Esophagus (tissue), 2 donors: ENCODE measurements around the gene NOTO. TPM values are rescaled to one million over a fixed set of nuclear protein-coding genes. Genes with fewer than 3 reads are reported as not detected.

ENCODE experiments used
- H3K27ac ChIP-seq, 2 donors: one replicate each; pipeline ENCODE4 v1.5.1; 2013; ENCODE audit warnings: low read depth in 2 of 2, mild to moderate bottlenecking in 2 of 2, inconsistent platforms in 1 of 2, low read length in 1 of 2, moderate library complexity in 1 of 2
- H3K27me3 ChIP-seq, 2 donors: one replicate each; pipeline ENCODE4 v1.6.1; 2013; ENCODE audit warnings: low read length in 2 of 2, control low read depth in 1 of 2, mild to moderate bottlenecking in 1 of 2; ENCODE audit not compliant: insufficient read depth in 2 of 2, control insufficient read depth in 1 of 2
- H3K36me3 ChIP-seq, 2 donors: one replicate each; pipeline ENCODE4 v1.6.1; 2013; ENCODE audit warnings: low read length in 1 of 2; ENCODE audit not compliant: control insufficient read depth in 2 of 2, insufficient read depth in 2 of 2
- H3K4me1 ChIP-seq, 2 donors: one replicate each; pipeline ENCODE4 v1.6.1; 2013; ENCODE audit warnings: low read length in 1 of 2; ENCODE audit not compliant: control insufficient read depth in 2 of 2, insufficient read depth in 2 of 2
- H3K4me3 ChIP-seq, 2 donors: one replicate each; pipeline ENCODE4 v1.5.1; 2013; ENCODE audit warnings: low read length in 2 of 2, mild to moderate bottlenecking in 2 of 2, low read depth in 1 of 2, moderate library complexity in 1 of 2
- H3K9me3 ChIP-seq, 2 donors: one replicate each; pipeline ENCODE4 v1.6.1; 2013; ENCODE audit warnings: mild to moderate bottlenecking in 2 of 2, low read depth in 1 of 2, low read length in 1 of 2, moderate library complexity in 1 of 2; ENCODE audit not compliant: control insufficient read depth in 2 of 2, insufficient read depth in 1 of 2
- WGBS, 2 donors: extraction: QIAGEN DNeasy Blood & Tissue Kit; methylation state at CpG; one replicate each; pipeline ENCODE4 v1.1.7; 2013; 5-methylcytosine and 5-hydroxymethylcytosine counted together
- polyA plus RNA-seq, 2 donors: library from polyadenylated mRNA; stranded (reverse); fragments of 200-250 nt; gene quantifications; one replicate each; pipeline ENCODE4 v1.2.3, GENCODE V29; 2013
- donor health status: healthy with polysubstance abuse.
- donor health status: Bipolar disorder and iron deficiency.

The NOTO gene
- polyA plus RNA-seq, 2 donors, result not detected

DNA sequence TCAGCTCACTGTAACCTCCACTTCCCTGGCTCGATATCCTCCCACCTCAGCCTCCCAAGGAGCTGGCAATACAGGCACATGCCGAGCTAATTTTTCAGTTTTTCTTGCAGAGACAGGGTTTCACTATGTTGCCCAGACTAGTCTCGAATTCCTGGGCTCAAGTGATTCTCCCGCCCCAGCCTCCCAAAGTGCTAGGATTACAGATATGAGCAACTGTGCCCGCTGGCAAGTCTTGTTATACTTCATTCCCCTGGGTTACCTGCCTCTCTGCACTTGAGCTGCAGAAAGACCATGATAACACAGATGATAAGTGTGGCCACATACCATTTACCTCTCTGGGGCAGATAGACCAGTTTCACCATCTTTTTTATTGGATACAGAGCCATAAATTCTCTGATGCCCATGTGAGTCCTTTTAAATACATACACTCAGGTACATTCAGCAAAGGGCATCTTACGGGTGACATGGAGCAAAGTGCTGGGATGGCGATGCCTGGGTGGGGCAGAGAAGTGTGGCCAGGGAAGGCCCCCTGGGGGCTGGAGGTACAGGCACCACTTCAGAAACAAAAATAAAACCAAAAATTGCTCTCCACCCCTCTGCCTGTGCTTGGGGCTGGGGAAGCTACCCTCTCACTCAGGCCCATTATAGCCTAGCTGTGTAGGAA is 52.1 kb downstream of the NOTO start:
- peaks cover 0 to 2% of the 10 kb centered on the region in 2 donors for H3K4me1 ChIP-seq
- no peaks in the 10 kb centered on the region for H3K9me3 ChIP-seq
- no peak overlapping the region for H3K4me3 ChIP-seq
- no peaks in the 10 kb centered on the region for H3K27me3 ChIP-seq
- 79 to 86% methylated on average over 7 of the region's 7 CpGs for WGBS, 2 donors
- H3K36me3 ChIP-seq, result peaks cover 15 to 35% of the 10 kb centered on the region in 2 donors
- H3K27ac ChIP-seq, result peak overlapping the region in 1 of 2 donors; percentile 65

DNA sequence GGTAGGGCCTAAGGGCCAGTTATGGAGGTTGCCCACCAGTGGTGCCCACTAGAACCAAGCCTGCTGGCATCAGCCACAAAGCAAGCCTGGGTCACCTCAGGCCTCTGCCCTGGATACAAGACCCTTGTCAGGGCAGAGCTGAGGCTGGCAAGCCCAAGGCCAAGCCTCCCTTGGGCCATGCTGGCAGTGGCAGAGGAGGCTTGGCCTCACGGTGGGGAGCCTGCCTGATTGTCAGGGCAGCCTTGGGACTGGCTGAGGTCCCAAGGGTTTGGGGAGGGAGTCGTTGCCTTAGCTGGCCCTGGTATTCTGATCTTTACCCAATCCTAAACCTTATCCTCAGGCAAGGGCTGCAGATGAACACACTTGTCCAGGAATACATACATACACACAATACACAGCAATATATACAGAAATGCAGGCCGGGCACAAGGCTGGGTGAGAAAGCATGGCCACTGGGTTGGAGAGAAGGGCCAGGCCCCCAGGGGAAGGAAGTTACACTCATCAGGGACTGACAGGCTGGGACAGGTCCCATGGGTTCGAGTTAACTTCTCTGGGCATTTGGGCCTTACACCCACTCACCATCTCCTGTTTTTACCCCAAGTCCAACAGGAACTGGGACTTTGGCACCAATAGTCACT is 52.8 kb downstream of the NOTO start:
- H3K9me3 ChIP-seq, result no peaks in the 10 kb centered on the region
- no peak overlapping the region for H3K4me3 ChIP-seq
- peaks cover 15 to 28% of the 10 kb centered on the region in 2 donors for H3K36me3 ChIP-seq
- WGBS, 2 donors, result 37 to 38% methylated on average over 4 of the region's 4 CpGs
- H3K4me1 ChIP-seq, result peaks cover 0 to 2% of the 10 kb centered on the region in 2 donors
- H3K27ac ChIP-seq, result no peak overlapping the region
- H3K27me3 ChIP-seq, result no peaks in the 10 kb centered on the region

DNA sequence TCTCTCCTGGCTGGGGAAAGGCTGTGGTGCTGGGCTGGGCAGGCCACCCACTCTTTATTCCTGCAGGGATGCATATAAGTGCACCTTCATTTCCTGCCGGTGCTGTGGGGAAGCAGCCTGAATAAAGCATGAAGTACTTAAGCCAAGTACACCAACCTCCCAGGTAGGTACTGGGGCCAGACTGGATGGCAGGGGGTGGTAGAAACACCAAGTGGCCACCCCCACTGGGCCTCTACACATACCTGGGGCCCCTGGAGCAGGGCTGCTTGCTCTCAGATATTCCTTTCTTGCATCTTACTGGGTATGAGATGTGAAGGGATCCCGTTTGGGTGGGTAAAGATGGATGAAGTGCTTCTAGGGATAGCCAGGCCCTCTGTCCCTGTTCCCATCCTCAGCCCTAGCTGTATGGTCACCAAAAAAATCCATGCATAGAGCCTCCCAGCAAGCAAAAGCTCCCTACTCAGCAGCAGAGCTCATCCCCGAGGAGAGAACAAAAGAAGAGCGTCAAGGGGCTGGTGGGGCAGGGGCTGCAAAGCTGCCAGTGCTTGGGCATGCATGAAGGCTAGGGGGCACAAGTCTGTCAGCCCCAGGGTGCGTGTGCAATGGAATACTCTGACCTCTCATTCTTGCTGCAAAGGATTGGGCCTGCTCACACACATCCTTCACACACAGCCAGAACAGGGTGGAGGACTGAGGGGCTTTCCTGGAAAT is 53.7 kb downstream of the NOTO start:
- H3K27me3 ChIP-seq, result no peaks in the 10 kb centered on the region
- WGBS, 2 donors, result 70 to 71% methylated on average over 5 of the region's 5 CpGs

DNA sequence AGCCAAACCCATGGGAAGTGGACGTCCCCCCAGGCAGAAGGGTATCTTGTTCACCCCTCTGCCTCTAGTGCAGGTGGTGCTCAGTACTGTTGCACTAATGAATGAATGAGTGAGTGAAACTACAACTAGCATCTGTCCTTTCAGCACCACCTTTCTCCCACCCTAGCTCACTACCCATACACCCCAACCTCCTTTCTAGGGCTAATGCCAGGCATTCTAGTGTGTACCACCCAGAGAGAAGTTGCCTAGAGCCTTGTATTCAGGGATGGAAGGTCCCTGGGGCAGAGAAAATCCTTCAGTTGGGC is 54.2 kb downstream of the NOTO start:
- Histone ChIP-seq H3K27ac (no peak overlapping the region), H3K27me3 (no peaks in the 10 kb centered on the region), H3K9me3 (no peaks in the 10 kb centered on the region), H3K4me1 (peaks cover 0 to 2% of the 10 kb centered on the region in 2 donors), H3K4me3 (no peak overlapping the region), H3K36me3 (peaks cover 11 to 17% of the 10 kb centered on the region in 2 donors)
- 54 to 75% methylated on average over 1 of the region's 1 CpG for WGBS, 2 donors

More for the DNA sequence above, 53.7 kb downstream of the NOTO start:
- H3K4me3 ChIP-seq, result no peak overlapping the region
- peaks cover 0 to 2% of the 10 kb centered on the region in 2 donors for H3K4me1 ChIP-seq
- no peaks in the 10 kb centered on the region for H3K9me3 ChIP-seq
- peaks cover 13 to 21% of the 10 kb centered on the region in 2 donors for H3K36me3 ChIP-seq
- H3K27ac ChIP-seq, result no peak overlapping the region

DNA sequence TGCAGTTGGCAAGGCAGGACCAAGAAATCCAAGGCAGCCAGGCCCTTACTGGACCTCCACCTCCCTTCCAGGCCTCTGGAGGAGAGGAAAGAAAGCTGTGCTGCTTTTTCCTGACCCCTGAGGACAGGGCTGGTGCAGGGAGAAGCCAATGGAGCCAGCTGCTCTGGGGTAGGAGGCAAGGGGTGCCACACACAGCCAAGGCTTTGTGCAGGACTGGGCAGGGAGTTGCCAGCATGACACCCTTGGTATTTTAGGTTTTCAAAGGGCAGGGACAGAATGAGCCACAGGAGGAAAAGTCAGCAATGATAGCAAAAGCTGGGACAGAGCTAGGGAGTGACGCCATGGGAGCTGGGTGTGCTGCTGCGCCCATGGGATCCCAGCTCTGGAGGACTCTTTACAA is 54.6 kb downstream of the NOTO start:
- H3K36me3 ChIP-seq, result peaks cover 11 to 17% of the 10 kb centered on the region in 2 donors
- 93 to 95% methylated on average over 2 of the region's 2 CpGs for WGBS, 2 donors
- no peaks in the 10 kb centered on the region for H3K9me3 ChIP-seq

DNA sequence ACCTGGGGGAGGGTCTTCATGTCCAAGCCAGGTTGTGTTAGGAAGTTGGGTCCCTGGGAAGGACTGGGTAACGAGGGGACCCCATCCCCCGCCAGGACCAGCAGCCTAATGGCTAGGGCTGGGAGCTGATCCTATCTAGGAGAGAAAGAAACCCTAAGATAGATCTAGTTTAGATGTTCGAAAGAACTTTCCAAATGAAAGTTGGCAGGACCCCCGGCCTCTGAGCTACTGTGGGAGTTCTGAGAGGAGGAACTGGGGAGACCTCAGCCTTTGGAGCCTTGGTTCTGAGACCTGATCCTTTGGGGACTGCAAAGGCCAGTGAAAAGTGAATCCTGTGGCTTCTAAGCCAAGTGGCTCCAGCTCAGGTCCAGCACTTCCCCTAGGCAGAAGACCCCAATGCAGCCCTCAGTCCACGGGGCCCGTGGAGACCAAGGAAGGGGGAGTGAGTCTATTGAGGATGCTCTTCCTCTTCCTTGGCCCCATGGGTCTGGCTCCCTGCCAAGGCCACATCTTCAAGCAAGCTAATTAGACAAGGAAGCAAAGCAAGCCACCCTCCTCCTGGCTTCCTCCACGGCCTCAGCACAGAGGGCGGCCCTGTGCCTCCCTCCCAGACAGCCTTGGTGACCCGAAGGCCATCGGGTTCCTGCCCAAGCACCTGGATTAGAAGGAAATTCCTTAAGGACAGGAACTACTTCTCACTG is 55.2 kb downstream of the NOTO start:
- peaks cover 0 to 2% of the 10 kb centered on the region in 2 donors for H3K4me1 ChIP-seq
- no peaks in the 10 kb centered on the region for H3K9me3 ChIP-seq
- peaks cover 9 to 14% of the 10 kb centered on the region in 2 donors for H3K36me3 ChIP-seq
- 68 to 69% methylated on average over 10 of the region's 10 CpGs for WGBS, 2 donors
- H3K4me3 ChIP-seq, result no peak overlapping the region
- no peak overlapping the region for H3K27ac ChIP-seq
- H3K27me3 ChIP-seq, result no peaks in the 10 kb centered on the region

More for the DNA sequence above, 54.6 kb downstream of the NOTO start:
- Histone ChIP-seq H3K27me3 (no peaks in the 10 kb centered on the region), H3K4me3 (no peak overlapping the region), H3K27ac (no peak overlapping the region), H3K4me1 (peaks cover 0 to 2% of the 10 kb centered on the region in 2 donors)

DNA sequence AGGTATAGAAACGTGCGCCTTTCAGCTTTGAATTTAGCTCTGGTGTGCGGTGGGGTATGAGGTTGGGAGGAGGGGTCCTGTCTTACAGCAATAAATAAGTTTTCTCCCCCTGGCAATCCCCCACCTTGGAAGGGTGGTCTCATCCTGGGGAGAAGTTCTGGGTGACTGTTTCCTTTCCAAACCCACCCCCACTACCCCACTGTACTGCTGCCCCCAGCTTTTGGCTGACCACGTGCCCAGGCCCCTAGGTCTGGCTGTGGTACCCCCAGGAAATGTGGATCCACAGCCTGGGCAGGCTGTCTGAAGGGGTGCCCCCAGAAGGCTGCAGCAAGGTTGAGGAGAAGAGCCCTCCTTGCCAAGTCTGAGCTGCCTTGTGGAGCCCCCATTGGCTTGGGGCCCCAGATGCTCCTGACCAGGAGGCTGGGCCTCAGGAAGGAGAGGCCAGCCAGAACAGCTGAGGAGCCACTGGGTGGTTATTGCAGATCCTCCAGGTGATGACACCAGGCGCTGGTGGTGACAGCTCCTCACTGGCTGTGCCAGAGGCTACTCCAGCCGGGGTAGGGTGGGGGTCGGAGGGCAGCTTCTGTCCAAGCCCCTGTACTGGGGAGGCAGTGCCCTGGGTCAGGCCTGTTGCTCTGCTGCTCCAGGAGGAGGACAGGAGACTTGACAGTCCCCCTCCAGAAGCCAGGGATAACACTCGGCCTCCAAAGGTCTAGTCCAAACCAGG is 56.0 kb downstream of the NOTO start:
- Histone ChIP-seq H3K4me1 (peaks cover 0 to 2% of the 10 kb centered on the region in 2 donors), H3K4me3 (no peak overlapping the region), H3K27me3 (no peaks in the 10 kb centered on the region), H3K36me3 (peaks cover 5 to 7% of the 10 kb centered on the region in 2 donors), H3K27ac (no peak overlapping the region), H3K9me3 (no peaks in the 10 kb centered on the region)
- 87 to 91% methylated on average over 8 of the region's 8 CpGs for WGBS, 2 donors

DNA sequence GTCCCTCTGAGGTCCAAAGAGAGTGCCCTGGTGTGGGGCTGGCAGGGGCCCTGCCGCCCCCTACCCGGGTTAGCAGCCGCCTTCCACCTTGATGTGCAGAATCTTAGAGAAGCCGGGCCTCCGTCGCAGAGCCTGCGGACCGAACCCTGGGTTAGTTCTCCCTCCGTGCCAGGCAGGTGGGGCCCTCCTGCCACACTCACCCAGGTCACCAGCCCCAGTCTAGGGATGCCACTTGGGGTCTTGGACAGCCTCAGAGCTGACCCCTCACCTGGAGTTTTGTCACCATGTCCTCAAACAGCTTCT is 56.5 kb downstream of the NOTO start:
- Histone ChIP-seq H3K9me3 (no peaks in the 10 kb centered on the region), H3K4me3 (no peak overlapping the region), H3K27me3 (no peaks in the 10 kb centered on the region), H3K36me3 (peaks cover 5 to 6% of the 10 kb centered on the region in 2 donors), H3K27ac (no peak overlapping the region), H3K4me1 (peaks cover 0 to 2% of the 10 kb centered on the region in 2 donors)
- WGBS, 2 donors, result 96 to 99% methylated on average over 8 to 9 of the region's 9 CpGs

DNA sequence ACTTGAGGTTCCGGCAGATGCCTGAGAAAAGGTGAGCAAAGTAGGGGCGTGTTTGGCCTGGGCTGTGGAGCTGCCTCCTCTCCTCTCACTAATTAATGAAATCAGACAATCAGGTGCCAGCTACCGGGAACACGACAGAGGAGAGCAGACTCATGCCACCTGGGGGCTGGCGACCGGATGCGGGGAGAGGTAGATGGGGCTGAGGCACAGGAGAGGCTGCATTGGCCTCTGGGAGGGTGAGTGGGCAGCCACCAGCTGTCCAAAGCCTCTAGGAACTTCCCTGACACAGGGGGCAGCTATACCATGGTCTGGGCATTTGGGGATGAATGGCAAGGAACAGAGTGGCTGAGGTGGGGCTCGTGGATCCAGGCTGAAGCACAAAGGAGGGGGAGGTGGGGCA is 56.9 kb downstream of the NOTO start:
- Histone ChIP-seq H3K36me3 (peaks cover 2 to 5% of the 10 kb centered on the region in 2 donors), H3K4me1 (peaks cover 0 to 2% of the 10 kb centered on the region in 2 donors), H3K9me3 (no peaks in the 10 kb centered on the region), H3K4me3 (no peak overlapping the region), H3K27ac (no peak overlapping the region), H3K27me3 (no peaks in the 10 kb centered on the region)
- 91 to 94% methylated on average over 8 of the region's 8 CpGs for WGBS, 2 donors
